Epithelial cell of proximal tubule (primary cell): Measurements from ENCODE around the gene PPP1R16B. TPM values are rescaled to one million over a fixed set of nuclear protein-coding genes. Genes with fewer than 3 reads are reported as not detected.

ENCODE experiments used
- DNase-seq: peaks from one replicate; pipeline ENCODE4 v3.0.0-alpha.2; 2011; ENCODE audit warnings: low read depth
- H3K4me3 ChIP-seq: 2 replicates; pipeline ENCODE4 v1.5.1; 2011; ENCODE audit warnings: low read depth, mild to moderate bottlenecking, low read length
- total RNA-seq: library from RNA; depleted of rRNA; stranded (reverse); fragments of >200 nt; gene quantifications from 2 replicates; pipeline ENCODE4 v1.2.3, GENCODE V29; 2015
- TF ChIP-seq, protein P1 (sequence below): conservative IDR thresholded peaks from 2 replicates; pipeline ENCODE4 v1.5.1; 2012; ENCODE audit warnings: low read depth, mild to moderate bottlenecking, low read length

PPP1R16B gene
- total RNA-seq, 1 donor from 2014 or later, result not detected

DNA sequence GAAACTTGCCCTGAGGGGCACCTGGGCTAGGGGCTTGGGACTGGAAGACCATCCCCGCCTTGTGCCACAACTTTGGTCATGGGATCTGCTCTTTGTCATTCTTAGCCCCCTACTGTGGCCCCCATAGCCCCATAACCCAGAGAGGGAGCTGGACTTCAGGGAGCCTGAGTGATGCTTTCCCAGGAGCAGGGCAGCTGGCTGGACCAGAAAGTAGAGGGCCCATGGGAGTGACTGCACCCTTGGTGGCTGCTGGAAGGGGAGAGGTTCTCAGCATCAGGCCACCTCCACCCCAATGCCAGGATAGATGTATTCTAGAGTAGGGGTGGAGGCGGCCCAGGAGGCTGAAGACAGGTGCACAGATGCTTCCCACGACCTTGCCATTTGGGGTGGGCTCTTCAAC lies 114.9 kb downstream of the PPP1R16B start:
- DNase-seq, result no peak
- TF ChIP-seq, protein P1, sequence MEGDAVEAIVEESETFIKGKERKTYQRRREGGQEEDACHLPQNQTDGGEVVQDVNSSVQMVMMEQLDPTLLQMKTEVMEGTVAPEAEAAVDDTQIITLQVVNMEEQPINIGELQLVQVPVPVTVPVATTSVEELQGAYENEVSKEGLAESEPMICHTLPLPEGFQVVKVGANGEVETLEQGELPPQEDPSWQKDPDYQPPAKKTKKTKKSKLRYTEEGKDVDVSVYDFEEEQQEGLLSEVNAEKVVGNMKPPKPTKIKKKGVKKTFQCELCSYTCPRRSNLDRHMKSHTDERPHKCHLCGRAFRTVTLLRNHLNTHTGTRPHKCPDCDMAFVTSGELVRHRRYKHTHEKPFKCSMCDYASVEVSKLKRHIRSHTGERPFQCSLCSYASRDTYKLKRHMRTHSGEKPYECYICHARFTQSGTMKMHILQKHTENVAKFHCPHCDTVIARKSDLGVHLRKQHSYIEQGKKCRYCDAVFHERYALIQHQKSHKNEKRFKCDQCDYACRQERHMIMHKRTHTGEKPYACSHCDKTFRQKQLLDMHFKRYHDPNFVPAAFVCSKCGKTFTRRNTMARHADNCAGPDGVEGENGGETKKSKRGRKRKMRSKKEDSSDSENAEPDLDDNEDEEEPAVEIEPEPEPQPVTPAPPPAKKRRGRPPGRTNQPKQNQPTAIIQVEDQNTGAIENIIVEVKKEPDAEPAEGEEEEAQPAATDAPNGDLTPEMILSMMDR, result no peak
- H3K4me3 ChIP-seq, result no peak overlapping the region

DNA sequence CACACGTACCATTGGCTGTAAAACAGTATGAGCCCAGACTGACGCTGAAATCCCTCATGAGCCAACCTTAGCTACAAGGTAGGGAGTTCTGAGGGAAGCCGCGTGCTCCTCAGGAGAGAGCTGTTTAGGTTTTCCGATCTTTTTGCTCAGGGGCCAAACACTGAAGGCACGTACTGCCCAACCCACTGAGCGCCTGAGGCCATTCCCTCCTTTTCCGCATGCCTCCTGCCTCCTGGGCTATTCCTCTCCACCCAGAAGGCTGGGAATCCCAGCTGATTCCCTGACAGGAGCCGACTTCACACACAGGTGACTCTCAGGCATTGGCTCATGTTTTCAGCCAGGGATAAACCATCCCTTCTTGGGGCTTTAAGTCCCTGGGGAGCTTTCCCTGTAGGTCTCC lies 115.4 kb downstream of the PPP1R16B start:
- TF ChIP-seq, protein P1, result no peak
- no peak overlapping the region for H3K4me3 ChIP-seq
- DNase-seq, result no peak

DNA sequence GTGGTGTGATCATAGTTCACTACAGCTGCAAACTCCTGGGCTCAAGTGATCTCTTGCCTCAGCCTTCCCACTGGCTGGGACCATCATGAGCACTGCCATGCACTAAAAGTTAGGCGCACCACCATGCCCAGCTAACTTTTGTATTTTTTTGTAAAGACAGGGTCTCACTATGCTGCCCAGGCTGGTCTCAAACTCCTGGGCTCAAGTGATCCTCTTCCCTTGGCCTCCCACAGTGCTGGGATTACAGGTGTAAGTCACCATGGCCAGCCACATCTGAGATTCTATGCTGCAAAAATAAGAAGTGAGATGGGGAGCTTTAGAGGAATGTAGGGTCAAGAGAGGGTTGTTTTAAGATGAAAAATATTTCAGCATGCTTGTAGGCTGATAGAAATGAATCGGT lies 119.2 kb downstream of the PPP1R16B start:
- TF ChIP-seq, protein P1, result no peak
- no peak for DNase-seq

DNA sequence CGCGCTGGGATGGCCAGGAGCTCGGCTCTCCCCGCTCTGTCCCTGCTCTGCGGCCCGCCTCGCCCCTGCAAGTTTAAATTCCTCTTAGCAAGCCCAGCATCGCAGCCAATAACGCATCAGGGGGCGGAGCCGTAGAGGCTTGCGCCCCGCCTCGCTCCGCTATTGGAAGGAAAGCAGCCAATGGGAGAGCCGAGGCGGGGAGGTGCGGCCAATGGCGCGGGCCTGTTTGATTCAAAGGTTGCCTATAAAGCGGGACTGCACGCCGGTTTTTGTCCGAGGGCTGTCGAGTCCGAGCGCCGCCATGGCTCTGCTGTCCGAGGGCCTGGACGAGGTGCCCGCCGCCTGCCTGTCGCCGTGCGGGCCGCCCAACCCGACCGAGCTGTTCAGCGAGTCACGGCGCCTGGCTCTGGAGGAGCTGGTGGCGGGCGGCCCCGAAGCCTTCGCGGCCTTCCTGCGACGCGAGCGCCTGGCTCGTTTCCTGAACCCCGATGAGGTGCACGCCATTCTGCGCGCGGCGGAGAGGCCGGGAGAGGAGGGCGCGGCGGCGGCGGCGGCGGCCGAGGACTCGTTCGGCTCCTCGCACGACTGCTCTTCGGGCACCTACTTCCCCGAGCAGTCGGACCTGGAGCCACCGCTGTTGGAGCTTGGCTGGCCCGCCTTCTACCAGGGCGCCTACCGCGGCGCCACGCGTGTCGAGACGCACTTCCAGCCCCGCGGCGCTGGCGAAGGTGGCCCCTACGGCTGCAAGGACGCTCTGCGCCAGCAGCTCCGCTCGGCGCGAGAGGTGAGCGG lies 120.8 kb downstream of the PPP1R16B start, which contains the start of gene FAM83D:
Gene FAM83D (plus strand): TSS at position 276 of the 792 bp plus-strand sequence. CDS start 26 bp downstream, at position 302.
- peak within 1 kb of the TSS; percentile 78 for H3K4me3 ChIP-seq
- TF ChIP-seq, protein P1, result no peak
- DNase-seq, result peak; percentile 79

More for the DNA sequence above, 119.2 kb downstream of the PPP1R16B start:
- no peak overlapping the region for H3K4me3 ChIP-seq

DNA sequence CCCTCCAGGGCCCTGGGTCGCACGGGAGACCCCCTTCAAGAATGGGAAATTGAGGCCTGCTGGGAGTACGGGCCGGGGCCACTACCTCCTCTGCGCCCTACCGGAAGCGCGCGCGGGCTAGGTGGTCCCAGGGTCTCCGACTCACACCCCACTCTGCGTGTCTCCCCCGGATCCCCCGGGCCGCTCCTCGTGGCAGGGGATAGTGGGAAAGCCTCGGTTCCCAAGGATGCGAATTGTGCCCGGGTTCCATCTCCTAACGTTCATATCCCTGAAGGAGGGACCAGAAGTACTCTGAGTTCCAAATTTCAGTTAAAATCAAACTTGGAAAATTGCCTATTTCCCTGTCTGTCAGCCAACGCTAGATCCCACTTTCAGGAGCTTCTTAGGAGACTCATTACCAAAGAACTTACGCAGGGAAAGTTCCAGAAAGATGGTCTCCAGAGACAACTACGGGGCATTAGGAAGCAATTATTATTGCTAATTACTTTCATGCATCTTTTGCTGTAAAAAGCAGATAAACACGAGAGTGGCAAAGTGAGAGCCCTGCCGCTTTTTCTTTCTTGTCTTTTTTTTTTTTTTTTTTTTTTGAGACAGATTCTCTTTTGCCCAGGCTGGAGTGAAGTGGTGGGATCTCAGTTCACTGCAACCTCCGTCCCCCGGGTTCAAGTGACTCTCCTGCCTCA lies 121.6 kb downstream of the PPP1R16B start:
- DNase-seq, result no peak
- TF ChIP-seq, protein P1, result no peak
- peak overlapping the region; percentile 78 for H3K4me3 ChIP-seq

DNA sequence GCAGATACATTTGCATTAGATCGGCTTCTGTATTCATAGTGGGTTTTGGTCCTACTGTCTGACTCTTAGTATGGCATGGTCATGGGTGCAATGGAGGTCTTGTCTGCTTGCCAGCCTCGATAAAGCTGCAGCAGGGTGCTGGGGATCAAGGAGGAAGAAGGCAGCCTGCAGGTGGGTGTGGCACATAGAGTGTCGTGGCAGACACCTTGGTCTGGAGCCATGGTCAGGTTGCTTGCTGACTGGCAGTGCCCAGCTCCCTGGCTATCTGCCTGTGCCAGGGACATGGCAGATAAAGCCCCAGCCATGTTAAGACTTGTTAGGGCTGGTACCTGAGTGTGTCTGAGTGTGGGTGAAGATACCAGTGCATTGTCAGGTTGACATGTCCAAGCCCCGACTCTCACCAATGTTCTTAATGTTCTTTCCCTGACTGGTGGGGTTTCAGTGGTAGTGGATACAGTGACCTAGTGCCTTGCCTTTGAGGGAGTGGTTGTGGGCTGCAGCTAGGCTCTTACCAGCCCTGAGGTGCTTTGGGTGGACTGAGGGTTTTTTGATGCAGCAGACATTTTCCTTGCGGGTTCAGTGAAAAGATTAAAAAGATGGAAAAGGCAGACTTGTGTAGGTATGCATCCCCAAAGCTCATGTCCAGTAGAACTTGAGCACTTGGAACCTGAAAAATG lies 122.5 kb downstream of the PPP1R16B start:
- peak overlapping the region; percentile 78 for H3K4me3 ChIP-seq
- TF ChIP-seq, protein P1, result no peak
- DNase-seq, result no peak
